K562 (cell line): ENCODE results near the gene ABI3BP. TPM values are rescaled to one million over a fixed set of nuclear protein-coding genes. Genes with fewer than 3 reads are reported as not detected.

Experiments
- ATAC-seq: fragments of 200-7000 bp; cut with Tn5 transposase; 3 replicates; pipeline ENCODE4 v1.9.1; 2020; ENCODE audit warnings: moderate library complexity
- BruUV-seq: library from RNA; stranded (reverse); fragments of 400-500 nt; replicated peaks from 2 replicates; lab custom pipeline; 2021; lab: Mats Ljungman, UMichigan
- CTCF ChIA-PET: fragments of 300-600 bp; formaldehyde crosslinking; extraction: SDS; loops from one replicate; lab custom pipeline; 2021; ENCODE audit warnings: low intra/inter-chr PET ratio; lab: Yijun Ruan, JAX
- POLR2A ChIA-PET: fragments of 300-600, 350-650 bp; sonication (Branson Sonifier 250); formaldehyde crosslinking; extraction: SDS; loops from one replicate; lab custom pipeline; 2021; ENCODE audit warnings: antibody characterized with exemption, inconsistent platforms; lab: Yijun Ruan, JAX
- DNase-seq, 4 experiments: peaks; one replicate each; pipeline versions ENCODE4 v3.0.0 to v3.0.0-alpha.2; 2011 to 2018; ENCODE audit warnings: low spot score in 3 of 4, mixed read lengths in 3 of 4; ENCODE audit errors: extremely low read depth in 1 of 4
- FAIRE-seq: peaks from 2 replicates; lab custom pipeline; 2011; peaks lifted over from hg19 to GRCh38; lab: Jason Lieb, UNC
- H2AFZ ChIP-seq: 2 replicates; pipeline ENCODE4 v1.6.0; 2011; ENCODE audit warnings: low read depth, low read length, control low read depth, inconsistent platforms
- H3K27ac ChIP-seq: fragments of 200-600 bp; 3 replicates; pipeline ENCODE4 v1.8.0; 2011; ENCODE audit warnings: low read depth, mild to moderate bottlenecking, control low read depth, inconsistent platforms, low read length, moderate library complexity, mixed read lengths; ENCODE audit errors: extremely low read depth
- H3K27me3 ChIP-seq, 2 experiments: fragments of 300-600 bp in 1 of 2; 2 replicates in 1 of 2; 3 replicates in 1 of 2; pipeline versions ENCODE4 v1.6.0 to v1.8.0; 2011; ENCODE audit warnings: inconsistent platforms in 2 of 2, low read length in 2 of 2, mild to moderate bottlenecking in 1 of 2, mixed read lengths in 1 of 2, moderate library complexity in 1 of 2; ENCODE audit not compliant: control insufficient read depth in 2 of 2, insufficient read depth in 2 of 2
- H3K36me3 ChIP-seq: fragments of 300-600 bp; 3 replicates; pipeline ENCODE4 v1.8.0; 2011; ENCODE audit warnings: mild to moderate bottlenecking, low read length, inconsistent platforms; ENCODE audit not compliant: control insufficient read depth, insufficient read depth
- H3K4me1 ChIP-seq, 2 experiments: fragments of 200-600 bp in 1 of 2; replicated peaks in 1 of 2; 2 replicates in 1 of 2; 3 replicates in 1 of 2; pipeline versions ENCODE4 v1.5.1 to v1.8.0; 2011; ENCODE audit warnings: inconsistent platforms in 2 of 2, low read length in 2 of 2, mild to moderate bottlenecking in 1 of 2, mixed read lengths in 1 of 2, moderate library complexity in 1 of 2; ENCODE audit not compliant: control insufficient read depth in 2 of 2, insufficient read depth in 2 of 2
- H3K4me2 ChIP-seq: 2 replicates; pipeline ENCODE4 v1.6.1; 2011; ENCODE audit warnings: low read length, control low read depth, inconsistent platforms, mixed read lengths; ENCODE audit not compliant: insufficient read depth
- H3K4me3 ChIP-seq: fragments of 200-600 bp; sonication (generic), shearing (Covaris generic); 2 replicates; pipeline ENCODE4 v1.5.1; 2016; ENCODE audit warnings: control low read depth, inconsistent platforms
- H3K79me2 ChIP-seq: fragments of 200-600 bp; 3 replicates; pipeline ENCODE4 v1.8.0; 2011; ENCODE audit warnings: low read length, inconsistent platforms; ENCODE audit not compliant: control insufficient read depth, insufficient read depth
- H3K9ac ChIP-seq, 2 experiments: 2 replicates each; pipeline versions ENCODE4 v1.6.0 to v1.6.1; 2011; ENCODE audit warnings: low read depth in 2 of 2, low read length in 2 of 2, control low read depth in 1 of 2, inconsistent platforms in 1 of 2, mild to moderate bottlenecking in 1 of 2, mixed read lengths in 1 of 2; ENCODE audit not compliant: insufficient read depth in 1 of 2
- H3K9me1 ChIP-seq: one replicate; pipeline ENCODE4 v1.6.0; 2011; ENCODE audit warnings: inconsistent platforms, mild to moderate bottlenecking, low read length, moderate library complexity; ENCODE audit not compliant: control insufficient read depth, insufficient read depth
- H3K9me3 ChIP-seq: replicated peaks from 2 replicates; pipeline ENCODE4 v1.5.1; 2011; ENCODE audit warnings: low read depth, low read length, inconsistent platforms; ENCODE audit not compliant: control insufficient read depth, insufficient read depth
- H4K20me1 ChIP-seq: replicated peaks from 2 replicates; pipeline ENCODE4 v1.6.1; 2011; ENCODE audit warnings: low read length, inconsistent platforms, mixed read lengths; ENCODE audit not compliant: control insufficient read depth, insufficient read depth
- CREB1 ChIP-seq, 2 experiments: sonication (generic) in 1 of 2; formaldehyde crosslinking in 1 of 2; IDR thresholded peaks; 2 replicates each; pipeline versions ENCODE4 v1.6.1 to v1.8.0; 2012 to 2022; ENCODE audit warnings: inconsistent platforms in 1 of 2, mild to moderate bottlenecking in 1 of 2, missing genetic modification reagents in 1 of 2, moderate library complexity in 1 of 2
- CTCF ChIP-seq, 3 experiments: IDR thresholded peaks in 2 of 3; conservative IDR thresholded peaks in 1 of 3; 2 replicates each; pipeline ENCODE4 v1.5.1; 2011 to 2012; ENCODE audit warnings: low read length in 3 of 3, mild to moderate bottlenecking in 3 of 3, control low read depth in 2 of 3, improper control_type of control experiment in 1 of 3, inconsistent platforms in 1 of 3, low read depth in 1 of 3, mixed read lengths in 1 of 3, moderate library complexity in 1 of 3; ENCODE audit not compliant: insufficient read depth in 2 of 3
- EGR1 ChIP-seq: fragments of 450-650 bp; conservative IDR thresholded peaks from 2 replicates; pipeline ENCODE4 v1.6.1; 2017; ENCODE audit warnings: mild to moderate bottlenecking
- ETV5 ChIP-seq: sonication (generic); formaldehyde crosslinking; IDR thresholded peaks from 2 replicates; pipeline ENCODE4 v1.4.0; 2020; ENCODE audit warnings: low read depth, mild to moderate bottlenecking, missing genetic modification reagents
- FOSL1 ChIP-seq: fragments of 200-800 bp; sonication (Bioruptor generic); conservative IDR thresholded peaks from 2 replicates; pipeline ENCODE4 v1.6.1; 2016; ENCODE audit warnings: missing genetic modification characterization, missing compliant biosample characterization
- HMGXB4 ChIP-seq: sonication (generic); formaldehyde crosslinking; IDR thresholded peaks from 2 replicates; pipeline ENCODE4 v1.8.1; 2023; ENCODE audit warnings: mild to moderate bottlenecking, missing genetic modification reagents
- RAD21 ChIP-seq, 2 experiments: fragments of 250-450 bp in 1 of 2; fragments of 450-650 bp in 1 of 2; sonication (Bioruptor Pico) in 1 of 2; formaldehyde crosslinking in 1 of 2; IDR thresholded peaks in 1 of 2; conservative IDR thresholded peaks in 1 of 2; 2 replicates each; pipeline versions ENCODE4 v1.4.0 to v1.8.0; 2020 to 2022; ENCODE audit warnings: mild to moderate bottlenecking in 2 of 2, moderate library complexity in 1 of 2
- WGBS: fragments of 100-300 bp; shearing (Covaris generic); methylation state at CpG from one replicate; pipeline ENCODE4 v1.1.6; 2016; ENCODE audit warnings: low coverage, mixed read lengths; ENCODE audit not compliant: insufficient coverage; ENCODE audit errors: missing lambda C conversion rate; 5-methylcytosine and 5-hydroxymethylcytosine counted together
- in situ Hi-C: fragments of 300-500 bp; cut with MboI; formaldehyde crosslinking; loops from 4 replicates; pipeline ENCODE4 v1.15.0; 2018; ENCODE audit warnings: inconsistent platforms, mixed read lengths
- intact Hi-C: fragments of 100-400 bp; cut with micrococcal nuclease; formaldehyde crosslinking; loops from 2 replicates; pipeline ENCODE4 v1.14.2; 2022
- polyA plus RNA-seq, 8 experiments: library from polyadenylated mRNA; depleted of rRNA in 4 of 8; stranded (reverse) in 5 of 8; unstranded in 3 of 8; fragments of >200 nt; fragmentation: Nextera tagmentation in 2 of 8; fragmentation: Illumina TruSeq in 1 of 8; extraction: Ambion mirVana in 2 of 8; extraction: Trizol in 1 of 8; gene quantifications; 2 replicates each; pipeline versions ENCODE4 v1.2.1 to v1.2.3, GENCODE V29; 2011 to 2014; ENCODE audit warnings: inconsistent platforms in 1 of 8, missing spikeins in 1 of 8
- total RNA-seq, 7 experiments: library from RNA; depleted of rRNA in 6 of 7; stranded (reverse); fragments of >200 nt in 6 of 7; fragmentation: Illumina TruSeq in 2 of 7; extraction: Trizol in 2 of 7; gene quantifications; 2 replicates each; pipeline versions ENCODE4 v1.2.1 to v1.2.3, GENCODE V29; 2011 to 2021; ENCODE audit warnings: low replicate concordance in 1 of 7
- TF ChIP-seq, protein P1 (sequence below): fragments of 450-650 bp; IDR thresholded peaks from 2 replicates; pipeline ENCODE4 v1.6.1; 2016; ENCODE audit warnings: borderline replicate concordance
- TF ChIP-seq, protein P2 (sequence below): sonication (generic); IDR thresholded peaks from 2 replicates; pipeline ENCODE4 v1.6.1; 2016

The ABI3BP gene
- total and polyA plus RNA-seq, 9 of the 15 experiments (the other 6 are each of a cell fraction or from before 2014, with no cell fraction given), result 0.01 to 0.24 (median 0.06) TPM; not detected in 5

DNA sequence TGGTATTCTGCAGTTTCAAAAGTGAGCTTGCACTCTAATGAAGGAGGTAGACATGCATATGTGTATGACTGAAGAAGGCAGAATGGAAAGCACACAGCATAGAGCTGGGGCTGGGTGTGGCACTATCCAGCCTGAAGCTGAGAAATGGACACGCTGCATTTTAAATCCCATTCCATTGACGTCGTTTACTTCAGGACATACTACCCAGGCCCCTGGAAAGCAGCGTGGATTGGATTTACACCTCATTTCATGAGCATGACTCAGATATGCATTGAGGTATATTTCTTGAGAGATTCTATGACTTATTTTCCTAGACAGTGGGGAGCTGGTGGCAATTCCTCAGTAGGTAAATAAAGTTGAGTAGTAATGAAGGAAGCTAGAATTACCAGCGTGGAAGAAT is 101.4 kb downstream of the ABI3BP start (continued):
- TF ChIP-seq, protein P1, sequence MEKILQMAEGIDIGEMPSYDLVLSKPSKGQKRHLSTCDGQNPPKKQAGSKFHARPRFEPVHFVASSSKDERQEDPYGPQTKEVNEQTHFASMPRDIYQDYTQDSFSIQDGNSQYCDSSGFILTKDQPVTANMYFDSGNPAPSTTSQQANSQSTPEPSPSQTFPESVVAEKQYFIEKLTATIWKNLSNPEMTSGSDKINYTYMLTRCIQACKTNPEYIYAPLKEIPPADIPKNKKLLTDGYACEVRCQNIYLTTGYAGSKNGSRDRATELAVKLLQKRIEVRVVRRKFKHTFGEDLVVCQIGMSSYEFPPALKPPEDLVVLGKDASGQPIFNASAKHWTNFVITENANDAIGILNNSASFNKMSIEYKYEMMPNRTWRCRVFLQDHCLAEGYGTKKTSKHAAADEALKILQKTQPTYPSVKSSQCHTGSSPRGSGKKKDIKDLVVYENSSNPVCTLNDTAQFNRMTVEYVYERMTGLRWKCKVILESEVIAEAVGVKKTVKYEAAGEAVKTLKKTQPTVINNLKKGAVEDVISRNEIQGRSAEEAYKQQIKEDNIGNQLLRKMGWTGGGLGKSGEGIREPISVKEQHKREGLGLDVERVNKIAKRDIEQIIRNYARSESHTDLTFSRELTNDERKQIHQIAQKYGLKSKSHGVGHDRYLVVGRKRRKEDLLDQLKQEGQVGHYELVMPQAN, result no peak
- no peak for TF ChIP-seq CREB1 (IDR thresholded peaks at IDR 0.05)
- TF ChIP-seq CREB1 (CRISPR knock-in tag; IDR thresholded peaks at IDR 0.05), result no peak
- no peak for TF ChIP-seq ETV5
- no peak for TF ChIP-seq HMGXB4 (CRISPR knock-in tag)

DNA sequence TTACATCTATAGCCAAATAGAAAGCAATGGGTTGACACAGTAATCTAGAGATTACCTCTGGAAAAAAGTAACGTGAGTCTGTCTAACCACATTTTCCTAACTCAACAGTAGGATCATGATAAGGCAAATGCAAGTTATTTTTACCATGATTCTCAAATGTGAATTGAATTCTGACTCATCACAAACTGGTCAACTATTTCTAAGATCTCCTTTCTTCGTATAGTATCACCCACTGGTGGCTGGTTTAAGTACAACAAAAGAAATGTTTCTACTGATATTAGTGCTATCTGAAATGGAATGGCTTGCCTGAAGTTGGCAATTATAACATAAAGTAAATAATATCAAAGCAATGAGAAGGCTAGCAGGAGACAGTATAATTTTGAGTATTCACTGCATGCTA is 102.2 kb downstream of the ABI3BP start:
- no peaks in the 10 kb centered on the region for H3K9me3 ChIP-seq
- H3K4me1 ChIP-seq, result no peaks in the 10 kb centered on the region
- no peak for ATAC-seq
- no peak overlapping the region for H3K4me3 ChIP-seq
- H3K27me3 ChIP-seq, result 0 out of 5 replicates have a peak, but pooled peaks cover 0 to 2% of the 10 kb centered on the region in 2 experiments
- H3K9ac ChIP-seq, result no peak overlapping the region
- H3K27ac ChIP-seq, result no peak overlapping the region
- no TSS peak for BruUV-seq
- DNase-seq, result no peak
- no peaks in the 10 kb centered on the region for H3K9me1 ChIP-seq
- intact Hi-C loops, result loop anchor here (5.0 kb wide), 1 partner anchor 306 kb away; no protein-coding TSS in a partner anchor
- 0% methylated on average over 2 of the region's 2 CpGs for WGBS
- no peak overlapping the region for H3K4me2 ChIP-seq
- no peak for FAIRE-seq
- in situ Hi-C loops, result no loop called here
- H2AFZ ChIP-seq, result no peak overlapping the region
- no peaks in the 10 kb centered on the region for H4K20me1 ChIP-seq
- POLR2A ChIA-PET, result no interaction called here
- TF ChIP-seq, protein P2, sequence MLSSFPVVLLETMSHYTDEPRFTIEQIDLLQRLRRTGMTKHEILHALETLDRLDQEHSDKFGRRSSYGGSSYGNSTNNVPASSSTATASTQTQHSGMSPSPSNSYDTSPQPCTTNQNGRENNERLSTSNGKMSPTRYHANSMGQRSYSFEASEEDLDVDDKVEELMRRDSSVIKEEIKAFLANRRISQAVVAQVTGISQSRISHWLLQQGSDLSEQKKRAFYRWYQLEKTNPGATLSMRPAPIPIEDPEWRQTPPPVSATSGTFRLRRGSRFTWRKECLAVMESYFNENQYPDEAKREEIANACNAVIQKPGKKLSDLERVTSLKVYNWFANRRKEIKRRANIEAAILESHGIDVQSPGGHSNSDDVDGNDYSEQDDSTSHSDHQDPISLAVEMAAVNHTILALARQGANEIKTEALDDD, result peak; percentile 49; the same call in 1 of the 2 replicates
- TF ChIP-seq CTCF (IDR thresholded peaks at IDR 0.05 in 2 of 3, conservative IDR thresholded peaks at IDR 0.05 in 1 of 3; ENCODE audit: insufficient read depth in 2 of 3, low read depth in 1 of 3, low read length in 3 of 3), result peak in 2 of 3 experiments; percentile 11 to 20; a peak in 2 of 6 replicates
- TF ChIP-seq EGR1, result no peak
- TF ChIP-seq RAD21 (CRISPR knock-in tag; conservative IDR thresholded peaks at IDR 0.05 in 1 of 2, IDR thresholded peaks at IDR 0.05 in 1 of 2), result peak; percentile 60 to 61
- TF ChIP-seq FOSL1, result peak; percentile 29; the same call in 1 of the 2 replicates
- CTCF ChIA-PET, result no interaction called here
- H3K79me2 ChIP-seq, result no peaks in the 10 kb centered on the region
- no peaks in the 10 kb centered on the region for H3K36me3 ChIP-seq
